Activated T-cell treated with anti-CD3 and anti-CD28 coated beads, Interleukin-2, amount 50 U/mL, for 24 hours (primary cell): ENCODE measurements around the gene MARCHF3.
"Not testable (repeated sequence)": the region's sequence is repeated elsewhere in the genome, so short reads cannot be mapped to it uniquely, and the experiment has no call there.

Source experiments
- DNase-seq: peaks from one replicate; pipeline ENCODE4 v3.0.0-alpha.2; 2020
- H3K27ac Mint-ChIP-seq: 2 replicates; pipeline ENCODE4 v1.8.0; 2020; ENCODE audit warnings: mild to moderate bottlenecking, mixed read lengths
- H3K27me3 Mint-ChIP-seq: 2 replicates; pipeline ENCODE4 v1.8.0; 2020; ENCODE audit warnings: mixed read lengths
- H3K36me3 Mint-ChIP-seq: 2 replicates; pipeline ENCODE4 v1.8.0; 2020; ENCODE audit warnings: low read depth, mixed read lengths
- H3K4me1 Mint-ChIP-seq: 2 replicates; pipeline ENCODE4 v1.8.0; 2020; ENCODE audit warnings: low read depth, mixed read lengths
- H3K4me3 Mint-ChIP-seq: 2 replicates; pipeline ENCODE4 v1.8.0; 2020; ENCODE audit warnings: mild to moderate bottlenecking, moderate library complexity, mixed read lengths
- H3K9me3 Mint-ChIP-seq: 2 replicates; pipeline ENCODE4 v1.8.0; 2020; ENCODE audit warnings: mixed read lengths

Gene MARCHF3

GRCh38 chr5:126868338-126869004 is 161.9 kb downstream of the MARCHF3 start:
- no peaks in the 10 kb centered on the region for H3K9me3 Mint-ChIP-seq
- H3K27ac Mint-ChIP-seq = no peak overlapping the region
- no peak for DNase-seq
- peaks cover 10% of the 10 kb centered on the region for H3K4me1 Mint-ChIP-seq
- peak overlapping the region; percentile 67 for H3K4me3 Mint-ChIP-seq
- H3K36me3 Mint-ChIP-seq = peaks cover 14% of the 10 kb centered on the region
- no peaks in the 10 kb centered on the region for H3K27me3 Mint-ChIP-seq

- H3K36me3 Mint-ChIP-seq = peaks cover 12% of the 10 kb centered on the region
- no peak overlapping the region for H3K4me3 Mint-ChIP-seq
- no peak overlapping the region for H3K27ac Mint-ChIP-seq
- peaks cover 10% of the 10 kb centered on the region for H3K4me1 Mint-ChIP-seq
- H3K27me3 Mint-ChIP-seq = no peaks in the 10 kb centered on the region
- H3K9me3 Mint-ChIP-seq = no peaks in the 10 kb centered on the region
- DNase-seq = no peak
These were observed 163.3 kb downstream of the MARCHF3 start for GRCh38 chr5:126866851-126867636.

- Mint-ChIP-seq H3K36me3 (peaks cover 12% of the 10 kb centered on the region), H3K27me3 (no peaks in the 10 kb centered on the region), H3K27ac (no peak overlapping the region), H3K4me3 (no peak overlapping the region), H3K4me1 (peaks cover 10% of the 10 kb centered on the region), H3K9me3 (no peaks in the 10 kb centered on the region)
- no peak for DNase-seq
These were observed 165.1 kb downstream of the MARCHF3 start for GRCh38 chr5:126865299-126865698.

- H3K4me3 Mint-ChIP-seq = no peak overlapping the region
- H3K9me3 Mint-ChIP-seq = no peaks in the 10 kb centered on the region
- no peak for DNase-seq
- H3K36me3 Mint-ChIP-seq = peaks cover 12% of the 10 kb centered on the region
- peaks cover 6% of the 10 kb centered on the region for H3K4me1 Mint-ChIP-seq
- H3K27me3 Mint-ChIP-seq = no peaks in the 10 kb centered on the region
- no peak overlapping the region for H3K27ac Mint-ChIP-seq
These were observed 166.2 kb downstream of the MARCHF3 start for GRCh38 chr5:126864042-126864688.

- Mint-ChIP-seq H3K36me3 (peaks cover 14% of the 10 kb centered on the region), H3K27me3 (no peaks in the 10 kb centered on the region), H3K27ac (no peak overlapping the region)
These were observed 167.0 kb downstream of the MARCHF3 start for GRCh38 chr5:126863402-126863801.

GRCh38 chr5:126858441-126858840 is 171.9 kb downstream of the MARCHF3 start:
- Mint-ChIP-seq H3K27me3 (no peaks in the 10 kb centered on the region), H3K27ac (no peak overlapping the region), H3K36me3 (peaks cover 25% of the 10 kb centered on the region), H3K4me1 (peaks cover 15% of the 10 kb centered on the region), H3K9me3 (no peaks in the 10 kb centered on the region), H3K4me3 (no peak overlapping the region)
- no peak for DNase-seq

More at GRCh38 chr5:126863402-126863801, 167.0 kb downstream of the MARCHF3 start:
- no peaks in the 10 kb centered on the region for H3K9me3 Mint-ChIP-seq
- H3K4me3 Mint-ChIP-seq = no peak overlapping the region
- DNase-seq = no peak
- no peaks in the 10 kb centered on the region for H3K4me1 Mint-ChIP-seq

- no peak for DNase-seq
- H3K4me3 Mint-ChIP-seq = no peak overlapping the region
- no peak overlapping the region for H3K27ac Mint-ChIP-seq
- H3K27me3 Mint-ChIP-seq = no peaks in the 10 kb centered on the region
- peaks cover 26% of the 10 kb centered on the region for H3K36me3 Mint-ChIP-seq
- peaks cover 22% of the 10 kb centered on the region for H3K4me1 Mint-ChIP-seq
- no peaks in the 10 kb centered on the region for H3K9me3 Mint-ChIP-seq
These were observed 172.6 kb downstream of the MARCHF3 start for GRCh38 chr5:126857472-126858410.

GRCh38 chr5:126855266-126855665 is 175.1 kb downstream of the MARCHF3 start:
- Mint-ChIP-seq H3K27ac (peak overlapping the region; percentile 57), H3K9me3 (no peaks in the 10 kb centered on the region), H3K4me1 (peaks cover 45% of the 10 kb centered on the region), H3K4me3 (no peak overlapping the region), H3K36me3 (peaks cover 33% of the 10 kb centered on the region), H3K27me3 (no peaks in the 10 kb centered on the region)
- DNase-seq = no peak

GRCh38 chr5:126854526-126855110 is 175.7 kb downstream of the MARCHF3 start:
- peaks cover 45% of the 10 kb centered on the region for H3K4me1 Mint-ChIP-seq
- H3K4me3 Mint-ChIP-seq = no peak overlapping the region
- H3K36me3 Mint-ChIP-seq = peaks cover 33% of the 10 kb centered on the region
- H3K27me3 Mint-ChIP-seq = no peaks in the 10 kb centered on the region
- no peaks in the 10 kb centered on the region for H3K9me3 Mint-ChIP-seq
- DNase-seq = no peak
- H3K27ac Mint-ChIP-seq = no peak overlapping the region

GRCh38 chr5:126853541-126854307 is 176.6 kb downstream of the MARCHF3 start:
- Mint-ChIP-seq H3K4me1 (peaks cover 45% of the 10 kb centered on the region), H3K27ac (peak overlapping the region; percentile 88), H3K4me3 (peak overlapping the region; percentile 69), H3K36me3 (peaks cover 32% of the 10 kb centered on the region)
- H3K9me3 Mint-ChIP-seq, H3K27me3 Mint-ChIP-seq: not testable (repeated sequence)
- peak; percentile 50 for DNase-seq

GRCh38 chr5:126852841-126853271 is 177.5 kb downstream of the MARCHF3 start:
- peaks cover 46% of the 10 kb centered on the region for H3K4me1 Mint-ChIP-seq
- no peaks in the 10 kb centered on the region for H3K27me3 Mint-ChIP-seq
- no peak for DNase-seq
- peak overlapping the region; percentile 69 for H3K4me3 Mint-ChIP-seq
- peaks cover 27% of the 10 kb centered on the region for H3K36me3 Mint-ChIP-seq
- H3K27ac Mint-ChIP-seq = peak overlapping the region; percentile 88
- H3K9me3 Mint-ChIP-seq = no peaks in the 10 kb centered on the region

GRCh38 chr5:126852091-126852571 is 178.2 kb downstream of the MARCHF3 start:
- no peak overlapping the region for H3K4me3 Mint-ChIP-seq
- no peaks in the 10 kb centered on the region for H3K27me3 Mint-ChIP-seq
- H3K27ac Mint-ChIP-seq = peak overlapping the region; percentile 88
- no peak for DNase-seq
- peaks cover 52% of the 10 kb centered on the region for H3K4me1 Mint-ChIP-seq
- H3K9me3 Mint-ChIP-seq = no peaks in the 10 kb centered on the region
- H3K36me3 Mint-ChIP-seq = peaks cover 27% of the 10 kb centered on the region

GRCh38 chr5:126851501-126852011 is 178.8 kb downstream of the MARCHF3 start:
- peak overlapping the region; percentile 88 for H3K27ac Mint-ChIP-seq
- H3K9me3 Mint-ChIP-seq = no peaks in the 10 kb centered on the region
- H3K27me3 Mint-ChIP-seq = no peaks in the 10 kb centered on the region
- peaks cover 29% of the 10 kb centered on the region for H3K36me3 Mint-ChIP-seq
- no peak for DNase-seq
- H3K4me1 Mint-ChIP-seq = peaks cover 56% of the 10 kb centered on the region
- no peak overlapping the region for H3K4me3 Mint-ChIP-seq
